Testis (tissue), 2 donors: ENCODE results near the gene SPDYE18.
"Not testable (repeated sequence)": the region's sequence is repeated elsewhere in the genome, so short reads cannot be mapped to it uniquely, and the experiment has no call there.

ENCODE experiments used
- CTCF ChIP-seq, 3 experiments: fragments of 450-650 bp in 2 of 3; fragments of 200-600 bp in 1 of 3; sonication (generic) in 1 of 3; IDR thresholded peaks; one replicate each; pipeline ENCODE4 v1.5.1; 2016 to 2019; ENCODE audit warnings: antibody characterized with exemption in 3 of 3, mild to moderate bottlenecking in 2 of 3, moderate library complexity in 1 of 3
- POLR2A ChIP-seq: fragments of 450-650 bp; IDR thresholded peaks from one replicate; pipeline ENCODE4 v1.6.1; 2017; ENCODE audit warnings: antibody characterized with exemption, mild to moderate bottlenecking, moderate library complexity

GRCh38 chr7:77004151-77004550 lies 58.2 kb downstream of the SPDYE18 start:
- TF ChIP-seq POLR2A; CTCF (IDR thresholded peaks at IDR 0.05): not testable (repeated sequence)
